ENCODE measurements around the gene DEXI.

Gene DEXI

DNA sequence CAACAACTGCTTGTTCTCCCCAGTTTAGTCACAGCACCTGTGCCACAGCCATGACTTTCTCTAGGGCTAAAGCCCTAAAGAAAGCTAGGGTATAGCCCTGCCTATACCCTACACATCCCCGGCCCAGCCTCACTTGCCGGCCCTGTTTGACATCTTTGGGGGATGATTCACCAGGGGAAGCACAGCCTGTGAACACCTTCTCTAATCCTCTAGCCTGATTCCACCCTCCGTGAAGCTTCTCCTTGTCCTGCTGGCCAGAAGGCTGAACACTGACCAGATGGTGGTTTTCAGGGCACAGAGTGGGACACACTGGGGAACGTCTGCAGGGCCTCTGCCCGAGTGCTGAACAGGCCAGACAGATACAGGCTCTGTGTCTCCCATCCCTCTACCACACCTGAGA lies 8.1 kb upstream of the DEXI start:
- H3K23ac ChIP-seq (ENCODE audit: low read length in 2 of 2), result peak overlapping the region in 1 of 2 experiments; percentile 2
- 32% methylated on average over 4 of the region's 5 CpGs for WGBS
- peak overlapping the region; percentile 65 for H3K27ac ChIP-seq (ENCODE audit: low read length, poor library complexity, severe bottlenecking)
- peak overlapping the region; percentile 62 for H2AK5ac ChIP-seq (ENCODE audit: low read length, severe bottlenecking)
- H3K27me3 ChIP-seq (ENCODE audit: control insufficient read depth in 1 of 2, insufficient read depth in 1 of 2, low read length in 2 of 2), result no peaks in the 10 kb centered on the region
- no peak overlapping the region for H3K14ac ChIP-seq (ENCODE audit: low read length in 2 of 2)
- no peak overlapping the region for H4K8ac ChIP-seq (ENCODE audit: low read length)
- H2BK15ac ChIP-seq (ENCODE audit: low read depth, poor library complexity, severe bottlenecking), result no peak overlapping the region
- DNase-seq, result peak; percentile 56
- H2BK12ac ChIP-seq (ENCODE audit: low read length in 2 of 2), result no peak overlapping the region
- no peak overlapping the region for H2BK120ac ChIP-seq (ENCODE audit: low read depth, low read length)
- H3K4me3 ChIP-seq (ENCODE audit: insufficient read depth in 1 of 2, low read depth in 1 of 2, low read length in 2 of 2), result no peak overlapping the region
- H3K79me1 ChIP-seq (replicated peaks; ENCODE audit: low read length, poor library complexity, severe bottlenecking), result peaks cover 16% of the 10 kb centered on the region
- H3K4me2 ChIP-seq (ENCODE audit: low read length, poor library complexity, severe bottlenecking), result no peak overlapping the region
- H3K4ac ChIP-seq (ENCODE audit: low read depth in 1 of 2, low read length in 2 of 2), result no peak overlapping the region
- no peaks in the 10 kb centered on the region for H3K9me3 ChIP-seq (ENCODE audit: control insufficient read depth, low read length)
- no peak overlapping the region for H3K18ac ChIP-seq (ENCODE audit: low read depth in 1 of 2, low read length in 2 of 2)
- no peak overlapping the region for H2AFZ ChIP-seq (ENCODE audit: low read depth, low read length)
- H2BK5ac ChIP-seq (ENCODE audit: low read depth, low read length, poor library complexity, severe bottlenecking), result peak overlapping the region; percentile 26
- peaks cover 44% of the 10 kb centered on the region for H3K4me1 ChIP-seq (ENCODE audit: control insufficient read depth, insufficient read depth, low read depth, low read length)
- peak overlapping the region; percentile 21 for H4K91ac ChIP-seq (ENCODE audit: low read length)
- H3K9ac ChIP-seq (ENCODE audit: low read length), result no peak overlapping the region
- no peaks in the 10 kb centered on the region for H3K36me3 ChIP-seq (ENCODE audit: control insufficient read depth in 1 of 2, insufficient read depth in 2 of 2, low read depth in 1 of 2, low read length in 2 of 2)

DNA sequence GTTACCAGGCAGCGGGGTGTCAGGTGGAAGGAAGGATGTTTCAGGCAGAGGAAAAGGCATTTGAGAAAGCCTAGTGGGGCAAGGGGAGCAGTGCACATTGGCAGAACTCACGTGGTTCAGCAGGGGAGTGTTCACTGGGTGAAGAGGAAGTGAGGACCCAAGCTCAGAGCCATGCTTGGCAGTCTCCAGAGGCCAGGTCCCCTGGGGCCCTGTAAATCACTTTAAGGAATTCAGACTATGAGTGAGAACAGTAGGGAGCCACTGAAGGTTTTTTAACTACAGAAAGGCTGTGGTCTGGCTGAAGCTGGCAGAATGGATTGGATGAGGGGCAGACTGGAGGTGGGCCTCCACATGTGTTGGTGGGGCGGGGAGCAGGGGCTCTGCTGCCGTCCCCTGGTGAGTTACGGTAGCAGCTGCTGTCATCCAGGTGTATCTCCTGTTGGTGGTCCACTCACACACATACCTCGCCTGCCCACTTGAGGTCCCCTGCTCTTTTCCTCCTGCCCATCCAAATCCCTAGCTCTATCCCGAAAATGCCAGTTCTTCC lies 7.2 kb upstream of the DEXI start:
- Histone ChIP-seq H3K36me3 (ENCODE audit: control insufficient read depth in 1 of 2, insufficient read depth in 2 of 2, low read depth in 1 of 2, low read length in 2 of 2) (no peaks in the 10 kb centered on the region), H3K4ac (ENCODE audit: low read depth in 1 of 2, low read length in 2 of 2) (no peak overlapping the region), H2AFZ (ENCODE audit: low read depth, low read length) (no peak overlapping the region), H3K4me3 (ENCODE audit: insufficient read depth in 1 of 2, low read depth in 1 of 2, low read length in 2 of 2) (no peak overlapping the region), H3K9ac (ENCODE audit: low read length) (no peak overlapping the region), H3K27ac (ENCODE audit: low read length, poor library complexity, severe bottlenecking) (peak overlapping the region; percentile 65), H3K9me3 (ENCODE audit: control insufficient read depth, low read length) (no peaks in the 10 kb centered on the region), H2BK15ac (ENCODE audit: low read depth, poor library complexity, severe bottlenecking) (no peak overlapping the region), H3K23ac (ENCODE audit: low read length in 2 of 2) (no peak overlapping the region), H2AK5ac (ENCODE audit: low read length, severe bottlenecking) (peak overlapping the region; percentile 88), H3K4me2 (ENCODE audit: low read length, poor library complexity, severe bottlenecking) (no peak overlapping the region), H3K18ac (ENCODE audit: low read depth in 1 of 2, low read length in 2 of 2) (no peak overlapping the region), H2BK120ac (ENCODE audit: low read depth, low read length) (no peak overlapping the region), H2BK12ac (ENCODE audit: low read length in 2 of 2) (no peak overlapping the region), H2BK5ac (ENCODE audit: low read depth, low read length, poor library complexity, severe bottlenecking) (no peak overlapping the region), H3K79me1 (replicated peaks; ENCODE audit: low read length, poor library complexity, severe bottlenecking) (peaks cover 14% of the 10 kb centered on the region), H3K14ac (ENCODE audit: low read length in 2 of 2) (no peak overlapping the region), H3K27me3 (ENCODE audit: control insufficient read depth in 1 of 2, insufficient read depth in 1 of 2, low read length in 2 of 2) (no peaks in the 10 kb centered on the region), H3K4me1 (ENCODE audit: control insufficient read depth, insufficient read depth, low read depth, low read length) (peaks cover 45% of the 10 kb centered on the region), H4K91ac (ENCODE audit: low read length) (no peak overlapping the region), H4K8ac (ENCODE audit: low read length) (no peak overlapping the region)
- DNase-seq, result no peak
- WGBS, result 79% methylated on average over 7 of the region's 7 CpGs

GRCh38 chr16:10947211-10947787 lies 5.0 kb upstream of the DEXI start:
- Histone ChIP-seq H2BK5ac (ENCODE audit: low read depth, low read length, poor library complexity, severe bottlenecking) (no peak overlapping the region), H4K8ac (ENCODE audit: low read length) (no peak overlapping the region), H3K9me3 (ENCODE audit: control insufficient read depth, low read length) (no peaks in the 10 kb centered on the region), H3K23ac (ENCODE audit: low read length in 2 of 2) (no peak overlapping the region), H3K9ac (ENCODE audit: low read length) (no peak overlapping the region), H3K4me1 (ENCODE audit: control insufficient read depth, insufficient read depth, low read depth, low read length) (peaks cover 41% of the 10 kb centered on the region), H2BK120ac (ENCODE audit: low read depth, low read length) (no peak overlapping the region), H3K36me3 (ENCODE audit: control insufficient read depth in 1 of 2, insufficient read depth in 2 of 2, low read depth in 1 of 2, low read length in 2 of 2) (no peaks in the 10 kb centered on the region), H2BK15ac (ENCODE audit: low read depth, poor library complexity, severe bottlenecking) (no peak overlapping the region), H3K27me3 (ENCODE audit: control insufficient read depth in 1 of 2, insufficient read depth in 1 of 2, low read length in 2 of 2) (no peaks in the 10 kb centered on the region), H2AK5ac (ENCODE audit: low read length, severe bottlenecking) (peak overlapping the region; percentile 94), H3K14ac (ENCODE audit: low read length in 2 of 2) (no peak overlapping the region), H2BK12ac (ENCODE audit: low read length in 2 of 2) (no peak overlapping the region), H4K91ac (ENCODE audit: low read length) (no peak overlapping the region), H3K4ac (ENCODE audit: low read depth in 1 of 2, low read length in 2 of 2) (no peak overlapping the region), H3K4me2 (ENCODE audit: low read length, poor library complexity, severe bottlenecking) (peak overlapping the region; percentile 10), H3K4me3 (ENCODE audit: insufficient read depth in 1 of 2, low read depth in 1 of 2, low read length in 2 of 2) (no peak overlapping the region), H2AFZ (ENCODE audit: low read depth, low read length) (no peak overlapping the region), H3K18ac (ENCODE audit: low read depth in 1 of 2, low read length in 2 of 2) (no peak overlapping the region), H3K79me1 (replicated peaks; ENCODE audit: low read length, poor library complexity, severe bottlenecking) (peaks cover 14% of the 10 kb centered on the region), H3K27ac (ENCODE audit: low read length, poor library complexity, severe bottlenecking) (peak overlapping the region; percentile 64)
- 78% methylated on average over 10 of the region's 10 CpGs for WGBS
- no peak for DNase-seq

- H2AFZ ChIP-seq (ENCODE audit: low read depth, low read length), result no peak overlapping the region
- peak overlapping the region; percentile 61 for H3K4me2 ChIP-seq (ENCODE audit: low read length, poor library complexity, severe bottlenecking)
- no peaks in the 10 kb centered on the region for H3K9me3 ChIP-seq (ENCODE audit: control insufficient read depth, low read length)
- H2AK5ac ChIP-seq (ENCODE audit: low read length, severe bottlenecking), result peak overlapping the region; percentile 24
- H2BK12ac ChIP-seq (ENCODE audit: low read length in 2 of 2), result peak overlapping the region in 1 of 2 experiments; percentile 26
- no peak overlapping the region for H4K91ac ChIP-seq (ENCODE audit: low read length)
- no peak overlapping the region for H3K23ac ChIP-seq (ENCODE audit: low read length in 2 of 2)
- H4K8ac ChIP-seq (ENCODE audit: low read length), result peak overlapping the region; percentile 48
- no peaks in the 10 kb centered on the region for H3K36me3 ChIP-seq (ENCODE audit: control insufficient read depth in 1 of 2, insufficient read depth in 2 of 2, low read depth in 1 of 2, low read length in 2 of 2)
- 0% methylated on average over 2 of the region's 5 CpGs for WGBS
- no peak overlapping the region for H3K14ac ChIP-seq (ENCODE audit: low read length in 2 of 2)
- peak overlapping the region; percentile 9 for H2BK5ac ChIP-seq (ENCODE audit: low read depth, low read length, poor library complexity, severe bottlenecking)
- no peaks in the 10 kb centered on the region for H3K27me3 ChIP-seq (ENCODE audit: control insufficient read depth in 1 of 2, insufficient read depth in 1 of 2, low read length in 2 of 2)
- peak overlapping the region in 1 of 2 experiments; percentile 95 for H3K4me3 ChIP-seq (ENCODE audit: insufficient read depth in 1 of 2, low read depth in 1 of 2, low read length in 2 of 2)
- H2BK120ac ChIP-seq (ENCODE audit: low read depth, low read length), result no peak overlapping the region
- H3K4me1 ChIP-seq (ENCODE audit: control insufficient read depth, insufficient read depth, low read depth, low read length), result peaks cover 42% of the 10 kb centered on the region
- peak overlapping the region; percentile 1 for H3K27ac ChIP-seq (ENCODE audit: low read length, poor library complexity, severe bottlenecking)
- DNase-seq, result no peak
- H2BK15ac ChIP-seq (ENCODE audit: low read depth, poor library complexity, severe bottlenecking), result no peak overlapping the region
- peak overlapping the region; percentile 11 for H3K9ac ChIP-seq (ENCODE audit: low read length)
- H3K4ac ChIP-seq (ENCODE audit: low read depth in 1 of 2, low read length in 2 of 2), result no peak overlapping the region
- H3K18ac ChIP-seq (ENCODE audit: low read depth in 1 of 2, low read length in 2 of 2), result no peak overlapping the region
- peaks cover 13% of the 10 kb centered on the region for H3K79me1 ChIP-seq (replicated peaks; ENCODE audit: low read length, poor library complexity, severe bottlenecking)
Observed at GRCh38 chr16:10946308-10946707, 4.0 kb upstream of the DEXI start.
